ENCODE measurements around the gene FBXL7.

GRCh38 chr5:15452030-15452429 is 48.0 kb upstream of the FBXL7 start:
- TF ChIP-seq CTCF (conservative IDR thresholded peaks at IDR 0.05) = no peak
- TF ChIP-seq ZFX (IDR thresholded peaks at IDR 0.05) = no peak

Measured in C4-2B (cell line).